ENCODE data around the gene NTNG1.
"Not testable (repeated sequence)": the region's sequence is repeated elsewhere in the genome, so short reads cannot be mapped to it uniquely, and the experiment has no call there.

The NTNG1 gene

GRCh38 chr1:107202007-107202406, 61.2 kb downstream of the NTNG1 start:
- DNase-seq = no peak

GRCh38 chr1:107213225-107213624, 72.4 kb downstream of the NTNG1 start:
- no peak for DNase-seq

GRCh38 chr1:107220036-107220435, 79.2 kb downstream of the NTNG1 start:
- no peak for DNase-seq

- no peak for DNase-seq
These were observed 84.9 kb downstream of the NTNG1 start for GRCh38 chr1:107225706-107226105.

GRCh38 chr1:107228704-107229371, 88.0 kb downstream of the NTNG1 start:
- DNase-seq = no peak

GRCh38 chr1:107229711-107230110, 88.9 kb downstream of the NTNG1 start:
- no peak for DNase-seq

GRCh38 chr1:107230121-107230520, 89.3 kb downstream of the NTNG1 start:
- DNase-seq = no peak

- DNase-seq = no peak
These were observed 90.5 kb downstream of the NTNG1 start for GRCh38 chr1:107231291-107231690.

- DNase-seq = no peak
These were observed 91.6 kb downstream of the NTNG1 start for GRCh38 chr1:107232426-107232825.

GRCh38 chr1:107236760-107237159, 95.9 kb downstream of the NTNG1 start:
- DNase-seq = not testable (repeated sequence)

GRCh38 chr1:107243461-107243860, 102.6 kb downstream of the NTNG1 start:
- DNase-seq = no peak

- no peak for DNase-seq
These were observed 104.1 kb downstream of the NTNG1 start for GRCh38 chr1:107244709-107245500.

GRCh38 chr1:107246775-107247345, 106.0 kb downstream of the NTNG1 start:
- DNase-seq = no peak

GRCh38 chr1:107247679-107248078, 106.8 kb downstream of the NTNG1 start:
- DNase-seq = no peak

GRCh38 chr1:107250169-107250568, 109.3 kb downstream of the NTNG1 start:
- no peak for DNase-seq

- no peak for DNase-seq
These were observed 110.2 kb downstream of the NTNG1 start for GRCh38 chr1:107251083-107251482.

- no peak for DNase-seq
These were observed 111.0 kb downstream of the NTNG1 start for GRCh38 chr1:107251839-107252238.

- no peak for DNase-seq
These were observed 111.4 kb downstream of the NTNG1 start for GRCh38 chr1:107252271-107252670.

- DNase-seq = no peak
These were observed 113.5 kb downstream of the NTNG1 start for GRCh38 chr1:107254306-107254705.

- no peak for DNase-seq
These were observed 114.6 kb downstream of the NTNG1 start for GRCh38 chr1:107255469-107255868.

GRCh38 chr1:107262467-107263286, 121.8 kb downstream of the NTNG1 start:
- DNase-seq = no peak

- DNase-seq = no peak
These were observed 122.6 kb downstream of the NTNG1 start for GRCh38 chr1:107263291-107263915.

- no peak for DNase-seq
These were observed 123.2 kb downstream of the NTNG1 start for GRCh38 chr1:107264007-107264406.

All from activated CD4-positive, alpha-beta T cell treated with anti-CD3 and anti-CD28 coated beads, Interleukin-2, amount 50 U/mL, for 48 hours (primary cell).